HEK293 (cell line): Measurements from ENCODE around the gene ARSB.

Experiments used
- CTCF ChIA-PET: fragments of 350-600 bp; formaldehyde crosslinking; extraction: SDS; loops from one replicate; lab custom pipeline; 2021; ENCODE audit warnings: antibody characterized with exemption; lab: Yijun Ruan, JAX
- POLR2A ChIA-PET: fragments of 300-600 bp; formaldehyde crosslinking; extraction: SDS; loops from one replicate; lab custom pipeline; 2020; ENCODE audit warnings: antibody characterized with exemption, inconsistent platforms; lab: Yijun Ruan, JAX
- H3K27ac ChIP-seq: fragments of 200-500 bp; sonication (Bioruptor generic); 2 replicates; pipeline ENCODE4 v1.5.1; 2014; ENCODE audit warnings: low read depth, low read length, control low read depth, inconsistent platforms; ENCODE audit errors: extremely low read depth
- H3K36me3 ChIP-seq, 2 experiments: fragments of 200-500 bp in 1 of 2; sonication (Bioruptor generic) in 1 of 2; 1 replicate in 1 of 2; 2 replicates in 1 of 2; pipeline ENCODE4 v1.5.1; 2014 to 2017; ENCODE audit warnings: inconsistent platforms in 2 of 2, low read length in 2 of 2; ENCODE audit not compliant: control insufficient read depth in 2 of 2, insufficient read depth in 1 of 2
- H3K4me1 ChIP-seq: fragments of 200-500 bp; sonication (Bioruptor generic); 2 replicates; pipeline ENCODE4 v1.5.1; 2014; ENCODE audit warnings: mild to moderate bottlenecking, low read length, inconsistent platforms; ENCODE audit not compliant: control insufficient read depth, insufficient read depth
- H3K4me3 ChIP-seq: 2 replicates; pipeline ENCODE4 v1.5.1; 2011; ENCODE audit warnings: low read depth, mild to moderate bottlenecking, control low read depth, low read length, moderate library complexity
- H3K9me3 ChIP-seq: fragments of 200-500 bp; sonication (Bioruptor generic); 2 replicates; pipeline ENCODE4 v1.5.1; 2014; ENCODE audit warnings: low read depth, low read length, inconsistent platforms; ENCODE audit not compliant: control insufficient read depth, insufficient read depth
- BCL11A ChIP-seq: fragments of 450-650 bp; formaldehyde crosslinking; IDR thresholded peaks from 2 replicates; pipeline ENCODE4 v1.5.1; 2016; ENCODE audit warnings: low read depth, missing biosample characterization, missing genetic modification characterization
- BCL6B ChIP-seq: fragments of 450-650 bp; formaldehyde crosslinking; IDR thresholded peaks from 2 replicates; pipeline ENCODE4 v1.5.1; 2017; ENCODE audit warnings: missing biosample characterization, missing genetic modification characterization
- KLF8 ChIP-seq: fragments of 450-650 bp; formaldehyde crosslinking; IDR thresholded peaks from 2 replicates; pipeline ENCODE4 v1.5.1; 2016; ENCODE audit warnings: missing biosample characterization, missing genetic modification characterization
- TRIM28 ChIP-seq: IDR thresholded peaks from 2 replicates; pipeline ENCODE4 v1.6.1; 2011; ENCODE audit warnings: low read length, control low read depth, borderline replicate concordance
- ZBTB48 ChIP-seq: fragments of 450-650 bp; formaldehyde crosslinking; IDR thresholded peaks from 2 replicates; pipeline ENCODE4 v1.5.1; 2016; ENCODE audit warnings: missing biosample characterization, missing genetic modification characterization
- ZFHX2 ChIP-seq: fragments of 450-650 bp; formaldehyde crosslinking; conservative IDR thresholded peaks from 2 replicates; pipeline ENCODE4 v1.5.1; 2016; ENCODE audit warnings: missing biosample characterization, missing genetic modification characterization
- ZNF114 ChIP-seq: fragments of 450-650 bp; formaldehyde crosslinking; IDR thresholded peaks from 2 replicates; pipeline ENCODE4 v1.5.0; 2017; ENCODE audit warnings: missing biosample characterization, missing genetic modification characterization
- ZNF121 ChIP-seq: fragments of 450-650 bp; formaldehyde crosslinking; IDR thresholded peaks from 2 replicates; pipeline ENCODE4 v1.5.1; 2016; ENCODE audit warnings: missing biosample characterization, missing genetic modification characterization
- ZNF138 ChIP-seq: fragments of 450-650 bp; formaldehyde crosslinking; IDR thresholded peaks from 2 replicates; pipeline ENCODE4 v1.5.1; 2016; ENCODE audit warnings: missing biosample characterization, missing genetic modification characterization, borderline replicate concordance
- ZNF335 ChIP-seq: fragments of 450-650 bp; formaldehyde crosslinking; conservative IDR thresholded peaks from 2 replicates; pipeline ENCODE4 v1.5.1; 2016; ENCODE audit warnings: missing biosample characterization, missing genetic modification characterization
- ZNF362 ChIP-seq: fragments of 450-650 bp; formaldehyde crosslinking; IDR thresholded peaks from 2 replicates; pipeline ENCODE4 v1.5.1; 2016; ENCODE audit warnings: missing biosample characterization, missing genetic modification characterization
- ZNF366 ChIP-seq: fragments of 450-650 bp; formaldehyde crosslinking; conservative IDR thresholded peaks from 2 replicates; pipeline ENCODE4 v1.5.1; 2016; ENCODE audit warnings: missing biosample characterization, missing genetic modification characterization
- ZNF398 ChIP-seq: fragments of 450-650 bp; formaldehyde crosslinking; IDR thresholded peaks from 2 replicates; pipeline ENCODE4 v1.5.1; 2017; ENCODE audit warnings: missing biosample characterization, missing genetic modification characterization
- ZNF473 ChIP-seq: fragments of 450-650 bp; formaldehyde crosslinking; IDR thresholded peaks from 2 replicates; pipeline ENCODE4 v1.5.1; 2017; ENCODE audit warnings: missing biosample characterization, missing genetic modification characterization
- ZNF48 ChIP-seq: fragments of 450-650 bp; formaldehyde crosslinking; IDR thresholded peaks from 2 replicates; pipeline ENCODE4 v1.5.1; 2016; ENCODE audit warnings: missing biosample characterization, missing genetic modification characterization
- ZNF513 ChIP-seq: fragments of 450-650 bp; IDR thresholded peaks from 2 replicates; pipeline ENCODE4 v1.5.1; 2018; ENCODE audit warnings: missing biosample characterization, missing genetic modification characterization
- ZNF530 ChIP-seq: fragments of 450-650 bp; formaldehyde crosslinking; IDR thresholded peaks from 2 replicates; pipeline ENCODE4 v1.5.1; 2016; ENCODE audit warnings: low read depth, missing biosample characterization, missing genetic modification characterization
- ZNF548 ChIP-seq: fragments of 450-650 bp; formaldehyde crosslinking; IDR thresholded peaks from 2 replicates; pipeline ENCODE4 v1.5.1; 2016; ENCODE audit warnings: missing biosample characterization, missing genetic modification characterization
- ZNF555 ChIP-seq: fragments of 450-650 bp; formaldehyde crosslinking; conservative IDR thresholded peaks from 2 replicates; pipeline ENCODE4 v1.5.1; 2017; ENCODE audit warnings: missing biosample characterization, mild to moderate bottlenecking, missing genetic modification characterization, inconsistent platforms
- ZNF654 ChIP-seq: fragments of 450-650 bp; formaldehyde crosslinking; IDR thresholded peaks from 2 replicates; pipeline ENCODE4 v1.5.1; 2016; ENCODE audit warnings: low read depth, missing biosample characterization, missing genetic modification characterization
- ZNF830 ChIP-seq: fragments of 450-650 bp; IDR thresholded peaks from 2 replicates; pipeline ENCODE4 v1.5.0; 2018; ENCODE audit warnings: missing biosample characterization, missing genetic modification characterization, low read depth, mild to moderate bottlenecking, moderate library complexity
- ZXDB ChIP-seq: fragments of 450-650 bp; formaldehyde crosslinking; IDR thresholded peaks from 2 replicates; pipeline ENCODE4 v1.5.1; 2016; ENCODE audit warnings: missing biosample characterization, missing genetic modification characterization
- TF ChIP-seq, protein P1 (sequence below): fragments of 450-650 bp; formaldehyde crosslinking; IDR thresholded peaks from 2 replicates; pipeline ENCODE4 v1.5.1; 2016; ENCODE audit warnings: missing biosample characterization, missing genetic modification characterization

The ARSB gene

DNA sequence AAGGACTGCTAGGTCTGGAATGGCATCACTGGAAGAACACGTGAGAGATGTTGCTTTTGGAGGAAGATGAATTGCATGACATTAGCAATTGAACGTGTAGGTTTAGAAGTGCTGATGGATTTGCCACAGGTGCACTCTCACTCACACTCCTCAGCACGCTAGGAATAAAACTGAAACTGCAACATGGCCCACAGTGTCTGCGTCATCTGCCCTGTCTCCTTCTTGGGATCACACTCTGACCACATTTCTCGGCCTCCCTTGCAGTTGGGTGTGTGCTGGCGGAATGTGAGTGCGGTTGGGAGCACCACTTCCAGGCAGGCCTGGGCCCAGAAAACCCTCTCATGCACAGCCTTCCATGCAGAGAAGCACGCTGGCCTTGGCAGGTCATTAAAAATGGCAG lies 183.7 kb downstream of the ARSB start (continued):
- TF ChIP-seq ZNF366 (tag by site-specific recombination), result no peak
- TF ChIP-seq ZNF530, result no peak
- no peak for TF ChIP-seq KLF8
- no peak for TF ChIP-seq ZNF555 (tag by site-specific recombination)
- TF ChIP-seq ZNF48 (tag by site-specific recombination), result no peak
- no peak for TF ChIP-seq ZNF362 (tag by site-specific recombination)
- no peak for TF ChIP-seq ZNF398 (tag by site-specific recombination)
- no peak for TF ChIP-seq ZNF830 (tag by site-specific recombination)
- no peak for TF ChIP-seq ZNF138 (tag by site-specific recombination)
- no peak for TF ChIP-seq ZNF121

- ChIA-PET POLR2A (no interaction called here), CTCF (interaction anchor here (0.6 kb wide), 1 partner anchor 17 kb away, joined by 3 read pairs; no protein-coding TSS in a partner anchor)
- peaks cover 4% of the 10 kb centered on the region for H3K4me1 ChIP-seq
- no peaks in the 10 kb centered on the region for H3K36me3 ChIP-seq
- no peak for TF ChIP-seq ZNF473 (tag by site-specific recombination)
- TF ChIP-seq BCL6B (tag by site-specific recombination), result no peak
- TF ChIP-seq ZBTB48, result no peak
- no peak for TF ChIP-seq ZNF114
- TF ChIP-seq ZXDB (tag by site-specific recombination), result no peak
- TF ChIP-seq BCL11A (tag by site-specific recombination), result no peak
- TF ChIP-seq ZNF654 (tag by site-specific recombination), result no peak
- no peak for TF ChIP-seq ZFHX2 (tag by site-specific recombination)
- TF ChIP-seq ZNF48 (tag by site-specific recombination), result no peak
- no peak for TF ChIP-seq ZNF335 (tag by site-specific recombination)
- TF ChIP-seq ZNF548 (tag by site-specific recombination), result no peak
- no peak for TF ChIP-seq TRIM28
- TF ChIP-seq ZNF513 (tag by site-specific recombination), result no peak
- TF ChIP-seq, protein P1, sequence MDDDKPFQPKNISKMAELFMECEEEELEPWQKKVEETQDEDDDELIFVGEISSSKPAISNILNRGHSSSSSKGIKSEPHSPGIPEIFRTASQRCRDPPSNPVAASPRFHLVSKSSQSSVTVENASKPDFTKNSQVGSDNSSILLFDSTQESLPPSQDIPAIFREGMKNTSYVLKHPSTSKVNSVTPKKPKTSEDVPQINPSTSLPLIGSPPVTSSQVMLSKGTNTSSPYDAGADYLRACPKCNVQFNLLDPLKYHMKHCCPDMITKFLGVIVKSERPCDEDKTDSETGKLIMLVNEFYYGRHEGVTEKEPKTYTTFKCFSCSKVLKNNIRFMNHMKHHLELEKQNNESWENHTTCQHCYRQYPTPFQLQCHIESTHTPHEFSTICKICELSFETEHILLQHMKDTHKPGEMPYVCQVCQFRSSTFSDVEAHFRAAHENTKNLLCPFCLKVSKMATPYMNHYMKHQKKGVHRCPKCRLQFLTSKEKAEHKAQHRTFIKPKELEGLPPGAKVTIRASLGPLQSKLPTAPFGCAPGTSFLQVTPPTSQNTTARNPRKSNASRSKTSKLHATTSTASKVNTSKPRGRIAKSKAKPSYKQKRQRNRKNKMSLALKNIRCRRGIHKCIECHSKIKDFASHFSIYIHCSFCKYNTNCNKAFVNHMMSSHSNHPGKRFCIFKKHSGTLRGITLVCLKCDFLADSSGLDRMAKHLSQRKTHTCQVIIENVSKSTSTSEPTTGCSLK, result no peak
- H3K4me3 ChIP-seq, result no peak overlapping the region
- no peaks in the 10 kb centered on the region for H3K9me3 ChIP-seq
- H3K27ac ChIP-seq, result no peak overlapping the region
Observed at GRCh38 chr5:78799266-78800017, 185.7 kb downstream of the ARSB start.
